ES-I3 (cell line): ENCODE data around the gene CFAP58.
A peak's percentile ranks its signal among the peaks of the same experiment; 100 is the strongest.

Source experiments
- H3K36me3 ChIP-seq: 2 replicates; pipeline ENCODE4 v1.6.1; 2013; ENCODE audit warnings: mild to moderate bottlenecking, low read length, control low read depth, moderate library complexity; ENCODE audit not compliant: insufficient read depth
- H3K4me1 ChIP-seq: 2 replicates; pipeline ENCODE4 v1.6.1; 2013; ENCODE audit warnings: mild to moderate bottlenecking, control low read depth, low read length; ENCODE audit not compliant: insufficient read depth
- H3K9ac ChIP-seq: 2 replicates; pipeline ENCODE4 v1.6.1; 2013; ENCODE audit warnings: low read depth, mild to moderate bottlenecking, low read length, moderate library complexity
- H3K9me3 ChIP-seq: 2 replicates; pipeline ENCODE4 v1.6.1; 2013; ENCODE audit warnings: mild to moderate bottlenecking, low read length, moderate library complexity; ENCODE audit not compliant: control insufficient read depth, insufficient read depth

The CFAP58 gene

DNA sequence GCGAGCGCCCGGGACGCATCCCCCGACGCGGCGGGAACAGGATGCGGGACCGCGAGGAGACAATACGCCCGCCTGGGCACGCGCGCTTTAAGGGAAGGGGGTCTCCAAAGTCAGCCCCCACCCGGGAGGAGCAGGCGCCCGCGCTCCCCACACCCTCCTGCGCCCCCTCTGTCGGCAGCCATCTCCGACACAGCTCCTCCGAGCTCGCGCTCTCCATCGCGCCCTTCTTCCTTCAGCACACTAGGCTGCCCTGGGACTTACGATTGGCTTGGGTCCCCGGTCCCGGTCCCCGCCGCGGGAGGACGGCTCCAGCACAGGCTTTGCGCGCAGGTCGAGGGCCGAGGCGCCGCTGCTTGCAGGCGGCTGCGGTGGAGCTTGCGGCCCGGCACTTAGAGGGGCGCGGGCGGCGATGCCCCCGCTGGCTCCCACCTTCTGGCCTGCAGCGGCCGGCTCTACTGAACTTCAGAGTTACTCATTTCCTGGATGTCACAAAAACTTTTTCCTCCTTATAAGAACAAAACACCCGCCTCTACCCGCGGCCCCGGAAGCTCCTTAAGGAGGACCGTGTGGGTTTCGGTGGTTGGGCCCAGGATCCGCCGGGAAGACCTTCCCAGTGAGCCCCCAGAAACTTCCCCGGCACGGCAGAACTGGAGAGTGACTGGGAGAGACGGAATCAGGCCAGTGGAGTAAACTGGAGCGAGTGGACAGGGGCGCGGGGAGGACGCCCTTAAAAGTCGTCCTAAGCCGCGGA, 15.5 kb upstream of the CFAP58 start, which contains the start of gene ITPRIP:
ITPRIP (minus strand) TSS at position 481 of the 751 bp plus-strand sequence. CDS start 22,414 bp downstream, outside the sequence.
- H3K9ac ChIP-seq = peak within 1 kb of the TSS; percentile 77
- no peaks in the 10 kb centered on the region; the same call in 1 of the 2 replicates for H3K9me3 ChIP-seq
- no peaks in the 10 kb centered on the region for H3K36me3 ChIP-seq
- peaks cover 36% of the 10 kb centered on the region for H3K4me1 ChIP-seq

DNA sequence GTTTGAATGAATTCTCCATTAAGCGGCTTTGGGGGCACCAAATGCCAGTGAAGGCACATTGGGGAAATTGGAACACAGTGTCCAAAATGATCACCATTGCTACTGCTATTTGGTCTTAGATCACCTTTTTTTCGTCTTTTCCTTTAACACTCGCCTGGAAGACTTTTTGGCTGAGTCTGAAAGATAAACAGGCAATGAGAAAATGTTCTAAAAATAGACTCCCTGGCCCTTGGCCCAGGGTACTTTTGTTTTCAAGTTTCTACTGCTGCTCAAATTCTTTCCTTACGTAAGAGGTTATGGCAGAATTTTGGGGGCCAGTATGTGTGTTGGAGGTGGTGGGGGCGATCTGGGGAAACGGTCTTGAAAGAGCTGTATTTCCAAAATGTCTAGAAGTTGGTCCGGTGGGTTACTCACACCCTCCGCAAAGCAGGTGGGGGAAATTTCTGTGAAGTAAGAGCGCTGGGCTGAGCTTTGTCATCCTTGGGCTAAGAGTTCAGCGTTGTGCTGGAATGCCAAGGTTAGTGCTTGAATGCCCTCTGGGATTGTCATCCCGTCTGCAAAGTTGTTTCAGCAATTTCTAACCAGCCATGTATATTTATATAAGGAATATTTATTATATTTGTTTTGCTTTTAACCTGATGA, 14.0 kb upstream of the CFAP58 start:
- peak overlapping the region; percentile 77 for H3K9ac ChIP-seq
- H3K4me1 ChIP-seq = peaks cover 24% of the 10 kb centered on the region
- no peaks in the 10 kb centered on the region; the same call in 1 of the 2 replicates for H3K9me3 ChIP-seq
- no peaks in the 10 kb centered on the region for H3K36me3 ChIP-seq

DNA sequence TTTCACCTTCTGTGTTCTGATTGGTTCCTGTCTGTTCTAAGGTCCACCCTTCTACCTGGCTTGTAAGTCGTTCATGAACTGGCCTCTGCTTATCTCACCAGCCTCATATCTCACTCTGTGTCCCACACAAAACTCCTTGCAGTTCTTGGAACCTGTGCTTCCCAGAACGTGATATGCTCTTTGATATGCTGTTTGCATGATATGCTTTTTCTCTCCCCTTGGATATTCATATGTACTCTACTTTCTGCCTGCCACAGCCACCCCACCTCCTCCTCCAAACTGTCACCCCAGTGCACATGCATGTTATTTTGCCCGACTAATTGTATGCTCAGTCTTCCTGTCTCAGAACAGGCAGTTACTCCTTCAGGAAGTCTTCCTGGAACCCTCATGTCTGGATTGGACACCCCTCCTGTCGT, 13.5 kb upstream of the CFAP58 start:
- peaks cover 24% of the 10 kb centered on the region for H3K4me1 ChIP-seq
- H3K36me3 ChIP-seq = no peaks in the 10 kb centered on the region
- no peak overlapping the region; the same call in 1 of the 2 replicates for H3K9ac ChIP-seq
- no peaks in the 10 kb centered on the region; the same call in 1 of the 2 replicates for H3K9me3 ChIP-seq

DNA sequence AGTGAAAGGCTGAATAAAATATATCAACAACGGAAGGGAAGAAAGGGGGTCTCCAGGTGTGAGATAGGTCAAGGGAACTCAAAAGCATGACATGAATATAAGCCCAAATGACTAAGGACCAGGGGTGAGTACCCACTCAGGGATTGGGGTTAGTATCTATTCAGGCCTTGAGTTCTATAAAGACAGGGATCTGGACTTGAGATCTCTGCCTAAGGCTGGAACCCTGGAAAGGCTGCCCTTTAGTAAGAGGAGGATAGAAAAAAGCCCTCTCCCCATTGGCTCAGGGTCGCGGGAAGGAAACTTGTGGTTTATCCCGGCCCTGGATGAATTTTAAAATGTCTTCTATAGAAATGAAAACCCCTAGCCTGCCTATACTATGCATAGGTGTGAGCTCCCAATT, 13.0 kb upstream of the CFAP58 start:
- Histone ChIP-seq H3K36me3 (no peaks in the 10 kb centered on the region), H3K9ac (no peak overlapping the region), H3K4me1 (peaks cover 24% of the 10 kb centered on the region), H3K9me3 (no peaks in the 10 kb centered on the region; the same call in 1 of the 2 replicates)

DNA sequence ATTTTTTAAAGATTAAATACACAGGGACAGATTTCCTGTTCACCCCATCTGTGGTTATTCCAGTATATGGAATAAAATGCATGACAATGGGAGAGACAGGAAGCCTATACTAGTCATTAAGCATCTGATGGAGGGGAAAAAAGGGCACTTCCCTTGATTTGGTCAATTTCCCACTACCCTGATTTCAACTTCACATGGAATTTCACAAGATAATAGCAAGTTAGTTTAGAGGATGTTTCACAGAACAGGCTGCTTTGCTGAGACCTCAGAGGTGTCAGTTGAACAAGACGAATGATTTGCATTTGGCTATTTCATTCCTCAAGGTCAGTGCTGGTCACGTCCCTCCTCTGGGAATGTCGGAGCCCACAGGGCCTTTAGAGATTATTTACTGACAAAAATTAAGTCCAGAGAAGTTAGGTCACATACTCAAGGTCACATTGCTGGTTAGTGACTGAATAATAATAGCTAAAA, 10.7 kb upstream of the CFAP58 start:
- Histone ChIP-seq H3K36me3 (no peaks in the 10 kb centered on the region), H3K9ac (no peak overlapping the region), H3K4me1 (peaks cover 19% of the 10 kb centered on the region), H3K9me3 (no peaks in the 10 kb centered on the region)

DNA sequence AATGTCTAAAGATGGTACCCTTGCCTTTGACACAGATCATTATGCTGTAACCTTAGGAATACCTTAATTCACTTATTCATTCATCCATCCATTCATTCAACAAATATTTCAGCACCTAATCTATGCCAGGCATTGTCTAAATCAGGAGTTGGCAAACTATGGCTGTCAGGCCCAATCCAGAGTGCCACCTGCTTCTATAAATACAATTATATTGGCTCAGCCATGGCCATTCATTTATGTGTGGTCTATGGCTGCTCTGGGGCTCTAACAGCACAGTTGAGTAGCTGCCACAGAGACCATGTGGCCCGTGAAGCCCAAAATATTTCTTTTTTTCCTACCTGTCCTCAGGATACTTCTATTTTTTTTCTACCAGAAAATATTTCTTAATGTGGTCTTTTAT, 9.4 kb upstream of the CFAP58 start:
- Histone ChIP-seq H3K9me3 (no peaks in the 10 kb centered on the region), H3K9ac (no peak overlapping the region), H3K4me1 (peaks cover 20% of the 10 kb centered on the region), H3K36me3 (no peaks in the 10 kb centered on the region)

- peaks cover 17% of the 10 kb centered on the region for H3K4me1 ChIP-seq
- H3K9ac ChIP-seq = no peak overlapping the region
- H3K9me3 ChIP-seq = no peaks in the 10 kb centered on the region
These were observed 8.1 kb upstream of the CFAP58 start for GRCh38 chr10:104345515-104345914.

GRCh38 chr10:104345941-104346340, 7.7 kb upstream of the CFAP58 start:
- H3K36me3 ChIP-seq = no peaks in the 10 kb centered on the region
- H3K9ac ChIP-seq = no peak overlapping the region
- no peaks in the 10 kb centered on the region for H3K9me3 ChIP-seq
- H3K4me1 ChIP-seq = peaks cover 17% of the 10 kb centered on the region

More at GRCh38 chr10:104345515-104345914, 8.1 kb upstream of the CFAP58 start:
- H3K36me3 ChIP-seq = no peaks in the 10 kb centered on the region

DNA sequence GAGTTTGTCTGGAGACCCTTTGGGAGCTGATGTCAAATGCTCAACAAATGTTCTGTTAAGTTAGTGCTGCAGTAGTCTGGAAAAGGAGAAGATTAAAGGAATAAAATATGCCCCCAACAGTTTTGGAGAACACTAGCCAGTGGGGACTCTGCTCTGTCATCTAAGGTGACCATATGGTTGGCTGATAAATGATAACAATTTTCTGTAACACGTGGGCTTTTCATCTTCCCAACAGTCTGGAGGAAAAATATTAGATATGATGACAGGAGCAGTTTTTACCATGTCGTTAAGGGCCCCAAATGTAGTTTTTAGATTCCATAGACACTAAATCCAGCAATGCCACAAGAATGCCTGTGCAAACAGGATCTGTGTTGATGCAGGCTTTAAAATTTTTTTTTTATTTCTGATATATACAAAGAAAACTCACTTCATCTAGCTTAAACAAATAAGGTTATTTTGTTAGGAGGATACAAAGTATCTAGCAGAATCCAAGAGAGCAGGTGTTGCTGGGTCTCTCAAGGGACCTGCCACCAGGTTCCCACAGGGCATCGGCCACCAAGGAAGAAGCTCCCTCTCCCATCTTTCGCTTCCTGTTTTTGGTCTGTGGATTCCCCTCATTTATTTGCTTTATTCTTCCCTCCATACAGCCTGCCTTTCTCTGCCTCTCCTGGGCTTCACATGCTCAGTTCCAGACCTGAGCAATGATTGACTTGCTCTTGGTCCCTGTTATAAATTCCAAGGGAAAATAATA, 6.2 kb upstream of the CFAP58 start:
- no peaks in the 10 kb centered on the region for H3K36me3 ChIP-seq
- H3K9ac ChIP-seq = no peak overlapping the region
- H3K4me1 ChIP-seq = peaks cover 17% of the 10 kb centered on the region

GRCh38 chr10:104348601-104349000, 5.0 kb upstream of the CFAP58 start:
- H3K9me3 ChIP-seq = no peaks in the 10 kb centered on the region
- no peaks in the 10 kb centered on the region for H3K36me3 ChIP-seq
- H3K4me1 ChIP-seq = peaks cover 10% of the 10 kb centered on the region
- H3K9ac ChIP-seq = no peak overlapping the region

More for the DNA sequence above, 6.2 kb upstream of the CFAP58 start:
- H3K9me3 ChIP-seq = no peaks in the 10 kb centered on the region

GRCh38 chr10:104349623-104350126, 4.0 kb upstream of the CFAP58 start:
- H3K36me3 ChIP-seq = no peaks in the 10 kb centered on the region
- H3K4me1 ChIP-seq = peaks cover 10% of the 10 kb centered on the region
- no peaks in the 10 kb centered on the region for H3K9me3 ChIP-seq
- no peak overlapping the region for H3K9ac ChIP-seq

DNA sequence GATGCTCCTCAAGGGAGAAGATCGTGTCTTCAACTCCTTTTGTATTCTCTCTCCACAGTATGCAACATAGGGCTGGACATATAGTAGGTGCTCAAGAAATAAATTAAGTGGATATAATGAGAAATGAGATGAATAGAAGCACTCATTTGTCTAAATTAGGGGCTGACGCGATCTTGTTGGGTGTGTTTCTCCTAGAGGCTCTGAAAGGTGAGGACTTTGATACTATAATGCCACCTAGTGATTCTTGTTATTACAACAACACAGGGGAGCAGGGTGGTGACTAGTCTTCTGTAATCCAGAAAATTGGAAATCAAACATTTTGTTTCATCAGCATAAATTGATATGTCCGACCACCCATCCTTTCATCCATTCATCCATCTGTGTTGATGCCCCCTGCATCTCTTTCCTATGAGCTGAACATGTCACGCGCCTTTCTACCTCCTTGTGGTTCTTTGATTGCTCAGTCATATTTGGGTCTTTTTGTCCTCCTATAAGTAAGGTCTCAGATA, 3.5 kb upstream of the CFAP58 start:
- Histone ChIP-seq H3K9ac (no peak overlapping the region), H3K36me3 (no peaks in the 10 kb centered on the region), H3K9me3 (no peaks in the 10 kb centered on the region), H3K4me1 (peaks cover 10% of the 10 kb centered on the region)

- no peaks in the 10 kb centered on the region for H3K9me3 ChIP-seq
- H3K36me3 ChIP-seq = no peaks in the 10 kb centered on the region
- H3K9ac ChIP-seq = no peak overlapping the region
- H3K4me1 ChIP-seq = peaks cover 10% of the 10 kb centered on the region
These were observed 2.5 kb upstream of the CFAP58 start for GRCh38 chr10:104351061-104351702.
